GM19238 (cell line): ENCODE results near the gene KRT83.
"Not testable (repeated sequence)": the region's sequence is repeated elsewhere in the genome, so short reads cannot be mapped to it uniquely, and the experiment has no call there.

Experiments
- DNase-seq: peaks from one replicate; pipeline ENCODE4 v3.0.0; 2011; ENCODE audit warnings: low spot score; ENCODE audit not compliant: insufficient read length

Gene KRT83

GRCh38 chr12:52287816-52288805 lies 33.1 kb downstream of the KRT83 start:
- DNase-seq: not testable (repeated sequence)

- DNase-seq: not testable (repeated sequence)
Observed at GRCh38 chr12:52286857-52287785, 34.1 kb downstream of the KRT83 start.

DNA sequence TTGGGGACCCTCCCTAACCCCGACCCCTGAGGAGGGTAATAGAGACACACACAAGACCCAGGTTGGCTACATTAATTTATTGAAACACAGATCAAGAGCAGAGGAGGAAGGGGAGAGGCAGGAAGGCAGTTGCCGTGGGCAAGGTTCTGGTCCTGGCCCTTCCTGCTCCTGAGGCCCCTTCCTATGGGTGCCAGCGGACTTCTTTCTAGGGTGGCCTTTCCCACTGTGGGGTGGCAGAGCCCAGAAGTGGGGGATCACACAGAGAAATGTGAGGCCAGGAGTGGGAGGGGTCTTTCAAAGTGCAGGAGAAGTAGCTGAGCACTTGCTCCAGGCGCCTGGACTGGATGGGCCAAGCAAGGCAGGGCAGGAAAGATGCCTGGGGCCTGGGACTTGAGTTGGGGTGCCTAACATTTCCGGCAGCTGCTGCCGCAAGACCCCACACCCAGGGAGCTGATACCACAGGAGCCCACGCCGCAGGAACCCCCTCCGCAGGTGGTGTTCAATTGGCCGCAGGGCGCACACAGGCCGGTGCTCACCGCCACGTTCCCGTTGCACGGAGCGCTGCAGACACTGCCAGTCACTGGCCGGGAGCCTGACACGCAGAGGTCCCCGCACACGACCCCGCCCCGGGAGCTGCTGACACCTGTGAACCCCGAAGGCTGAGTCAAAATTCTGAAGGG lies 35.2 kb downstream of the KRT83 start:
- DNase-seq: no peak

GRCh38 chr12:52285172-52285745 lies 35.9 kb downstream of the KRT83 start:
- DNase-seq: no peak

GRCh38 chr12:52284562-52285171 lies 36.5 kb downstream of the KRT83 start:
- no peak for DNase-seq

DNA sequence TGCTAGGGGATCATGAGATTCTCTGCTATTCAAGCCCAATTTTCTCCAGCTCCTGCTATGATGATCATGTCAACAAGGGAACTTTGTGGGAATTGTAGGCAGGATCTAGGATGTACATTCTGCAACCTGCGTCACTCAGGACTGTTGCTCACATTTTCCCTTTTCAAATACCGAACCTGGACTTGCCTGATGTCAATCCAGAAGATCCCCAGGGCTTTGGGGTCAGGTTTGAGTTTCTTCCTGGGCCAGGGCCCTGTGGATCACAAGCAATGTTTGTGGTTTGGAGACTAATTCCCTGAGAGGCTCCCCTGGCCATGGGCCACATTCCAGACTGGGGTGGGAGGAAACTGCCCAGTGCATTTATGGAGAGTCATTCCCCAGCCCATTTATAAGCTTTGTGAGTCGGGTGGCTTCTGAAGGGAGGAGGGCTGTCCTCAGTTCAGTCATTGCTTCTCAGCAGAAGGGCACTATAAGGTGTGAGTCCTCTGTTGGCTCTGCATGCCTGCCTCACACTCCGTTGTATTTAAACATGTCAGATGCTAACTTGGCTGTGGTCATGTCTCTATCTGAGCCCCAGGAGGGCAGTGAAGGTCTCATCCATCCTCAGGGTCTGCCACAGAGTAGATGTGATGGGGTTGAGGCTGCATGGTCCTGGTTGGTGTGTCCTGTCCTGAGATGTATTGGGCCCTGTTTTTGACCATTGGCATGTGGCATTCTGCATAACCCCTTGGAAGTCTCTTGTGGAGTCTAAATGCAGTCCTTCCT lies 40.2 kb downstream of the KRT83 start:
- DNase-seq: no peak

GRCh38 chr12:52280319-52280795 lies 40.8 kb downstream of the KRT83 start:
- no peak for DNase-seq

DNA sequence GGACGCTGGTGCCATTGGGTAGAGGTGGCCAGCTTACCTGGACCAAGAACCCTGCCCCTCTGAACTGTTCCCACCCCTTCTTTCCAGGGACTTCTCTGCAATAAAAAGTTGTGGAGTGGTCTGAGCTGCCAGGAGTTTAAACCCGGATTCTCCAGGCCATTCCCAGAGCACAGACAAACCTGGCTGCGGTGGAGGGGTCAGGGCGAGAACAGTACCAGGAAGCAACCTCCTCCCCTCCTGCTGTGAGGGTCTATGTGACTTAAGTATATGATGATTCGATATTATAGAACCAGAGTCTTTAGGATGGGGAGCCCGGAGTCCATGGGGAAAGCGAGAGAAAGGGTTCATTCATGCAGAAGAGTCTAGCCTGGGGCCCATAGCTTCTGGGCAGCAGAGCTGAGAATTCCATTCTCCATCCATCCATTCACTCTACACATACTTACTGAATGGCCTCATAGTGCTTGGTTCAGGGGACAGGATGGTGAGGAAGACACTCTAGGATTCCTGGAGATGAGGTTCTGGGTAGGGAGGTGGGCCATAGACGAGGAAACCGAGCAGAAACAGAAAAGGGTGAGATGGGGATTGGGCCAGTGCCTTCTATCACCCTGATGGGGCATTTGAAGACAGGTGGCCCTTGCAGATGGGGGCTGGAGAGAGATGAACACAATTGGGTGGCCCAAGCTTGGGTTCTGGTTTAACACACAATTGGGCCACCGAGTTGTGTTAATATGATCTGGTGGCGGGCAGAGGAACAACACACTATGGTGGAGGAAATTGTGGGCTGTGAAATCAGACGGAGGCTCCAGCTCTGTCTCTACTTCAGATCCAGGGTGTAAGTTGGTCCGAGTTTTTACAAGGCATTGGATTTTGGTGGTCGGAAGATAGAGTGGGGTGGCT lies 41.5 kb downstream of the KRT83 start:
- no peak for DNase-seq

GRCh38 chr12:52278575-52279421 lies 42.4 kb downstream of the KRT83 start:
- DNase-seq: peak; percentile 84

DNA sequence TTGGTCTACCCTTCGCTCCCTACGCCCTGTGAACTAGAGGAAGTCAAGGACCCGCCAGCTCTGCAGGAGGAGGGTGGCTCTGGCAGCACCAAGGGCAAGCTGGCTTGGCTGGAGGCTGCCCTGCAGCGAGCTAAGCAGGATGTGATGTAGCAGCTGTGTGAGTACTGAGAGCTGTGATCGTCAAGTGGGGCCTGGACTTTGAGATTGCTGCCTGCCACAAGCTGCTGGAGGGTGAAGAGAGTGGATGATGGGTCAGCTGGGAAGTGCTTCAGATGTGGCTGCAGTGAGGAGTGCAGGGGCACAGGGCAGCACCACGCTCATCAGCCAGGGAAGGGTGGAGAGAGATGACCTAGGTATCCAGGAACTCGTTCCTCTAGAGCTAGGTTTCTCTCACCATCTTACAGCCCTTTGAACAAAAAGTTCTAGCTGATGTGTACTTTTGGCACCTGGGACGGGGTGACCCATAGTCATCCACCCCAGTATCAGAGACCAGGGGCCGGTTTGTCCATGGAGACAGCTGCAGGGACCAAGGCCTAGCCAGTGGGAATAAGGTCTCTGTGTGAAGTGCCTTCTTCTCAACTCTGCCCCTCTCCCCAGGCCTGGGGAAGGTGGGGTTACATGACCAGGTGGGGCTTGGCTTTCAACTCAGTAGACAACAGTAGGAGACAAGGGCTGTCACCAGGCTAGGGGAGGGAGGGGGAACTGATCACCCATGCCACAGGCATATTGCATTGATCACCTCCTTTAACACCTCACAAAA lies 43.5 kb downstream of the KRT83 start:
- no peak for DNase-seq

DNA sequence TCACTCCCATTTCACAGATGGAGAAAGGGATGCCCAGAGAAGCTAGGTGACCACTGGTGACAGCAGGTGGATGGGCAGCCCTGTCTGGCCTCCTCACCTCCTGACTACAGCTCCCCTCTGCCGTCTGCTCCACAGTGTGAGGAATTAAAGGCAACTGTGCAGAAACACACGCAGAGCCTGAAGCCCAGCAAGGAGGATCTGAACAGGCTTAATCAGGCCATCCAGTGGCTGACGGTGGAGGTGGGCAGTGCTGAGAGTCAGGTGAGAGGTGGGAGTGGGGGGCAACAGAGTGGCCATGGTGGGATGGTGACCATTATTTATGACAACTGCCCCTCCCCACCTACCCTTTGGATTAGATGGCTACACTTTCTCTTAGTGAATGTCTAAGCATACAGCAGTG lies 45.5 kb downstream of the KRT83 start:
- no peak for DNase-seq

GRCh38 chr12:52274521-52275120 lies 46.6 kb downstream of the KRT83 start, which contains the start of gene KRT86:
TSS of gene KRT86 (plus strand) at chr12:52274645. CDS start at chr12:52301917, 27,272 bp downstream.
- no peak for DNase-seq

DNA sequence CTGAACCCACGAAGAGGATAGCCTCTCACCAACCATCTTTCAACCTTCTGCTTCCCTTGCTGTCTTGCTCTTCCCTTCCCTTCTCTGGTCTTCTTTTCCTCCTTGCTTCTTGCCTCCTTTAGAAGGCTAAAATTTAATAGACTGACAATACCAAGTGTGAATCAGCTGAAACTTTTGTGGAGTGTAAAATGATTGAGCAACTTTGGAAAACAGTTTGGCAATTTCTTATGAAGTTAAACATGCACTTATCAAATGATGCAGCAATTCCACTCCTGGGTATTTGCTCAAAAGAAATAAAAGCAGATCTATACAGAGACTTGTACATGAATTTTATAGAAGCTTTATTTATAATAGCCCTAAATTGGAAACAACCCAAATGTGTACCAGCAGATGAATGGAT lies 50.0 kb downstream of the KRT83 start:
- DNase-seq: no peak

DNA sequence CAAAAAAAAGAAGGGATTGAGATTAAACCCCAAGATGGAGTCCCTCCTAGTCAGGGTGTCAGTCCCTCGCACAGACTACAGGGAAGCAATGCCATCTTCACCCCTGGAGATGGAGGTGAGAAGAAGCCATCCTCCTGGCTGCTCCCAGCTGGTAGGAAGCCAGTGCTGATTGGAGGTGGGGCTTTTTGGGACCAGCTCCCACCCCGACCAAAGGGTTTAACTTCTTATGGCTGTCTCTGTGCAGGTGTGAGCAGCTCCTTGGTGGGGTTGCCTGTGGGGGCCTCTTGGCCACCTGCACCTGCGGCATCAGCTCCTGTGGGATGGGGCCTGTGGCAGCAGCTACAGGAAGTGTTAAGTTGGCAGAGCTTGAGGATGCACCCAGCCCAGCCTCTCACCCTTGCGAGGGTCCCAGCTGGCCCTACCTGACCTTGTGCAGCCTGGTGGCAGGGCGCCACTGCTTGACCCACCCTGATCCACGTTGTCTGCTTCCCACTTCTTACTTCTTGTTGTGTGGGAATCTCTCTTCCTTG lies 50.6 kb downstream of the KRT83 start:
- no peak for DNase-seq

- no peak for DNase-seq
Observed at GRCh38 chr12:52268212-52268611, 53.0 kb downstream of the KRT83 start.

DNA sequence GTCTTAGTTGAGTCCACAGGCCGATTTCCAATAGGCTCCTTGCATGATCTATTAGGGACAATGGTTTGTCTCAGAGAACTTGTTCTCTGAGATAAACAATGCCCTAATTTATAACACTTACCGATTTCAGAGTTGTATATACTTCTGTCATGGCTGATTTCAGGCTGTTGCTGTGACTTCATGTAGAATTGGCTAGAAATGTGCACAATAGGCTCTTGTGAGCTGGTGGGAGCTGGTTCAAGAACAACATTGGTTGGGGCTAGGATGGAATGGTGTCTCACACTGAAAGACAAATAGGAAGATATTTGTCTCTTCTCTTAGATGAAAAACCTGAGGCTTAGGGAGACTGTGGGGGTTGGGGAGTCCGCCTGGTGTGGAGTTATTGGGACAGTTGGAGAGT lies 53.5 kb downstream of the KRT83 start:
- DNase-seq: no peak
